Stimulated activated naive CD8-positive, alpha-beta T cell treated with anti-CD3 and anti-CD28 coated beads, Interleukin-15, amount 100 ng/mL, for 72 hours (primary cell): ENCODE data around the gene SCN11A.
"Not testable (repeated sequence)": the region's sequence is repeated elsewhere in the genome, so short reads cannot be mapped to it uniquely, and the experiment has no call there.

Experiments
- ATAC-seq: fragments of 150-1000 bp; cut with Tn5 transposase; 2 replicates; pipeline ENCODE4 v1.10.0; 2021; ENCODE audit warnings: mild to moderate bottlenecking, moderate library complexity
- DNase-seq, 2 donors: peaks; one replicate each; pipeline ENCODE4 v3.0.0; 2021 to 2022
- H3K27ac Mint-ChIP-seq, 2 donors: one replicate each; pipeline ENCODE4 v1.8.0; 2022; ENCODE audit warnings: mild to moderate bottlenecking in 2 of 2, mixed read lengths in 2 of 2, moderate library complexity in 2 of 2
- H3K27me3 Mint-ChIP-seq: one replicate; pipeline ENCODE4 v1.8.0; 2022; ENCODE audit warnings: mixed read lengths
- H3K4me1 Mint-ChIP-seq: one replicate; pipeline ENCODE4 v1.8.0; 2022; ENCODE audit warnings: mild to moderate bottlenecking, mixed read lengths
- H3K4me3 Mint-ChIP-seq, 2 donors: one replicate each; pipeline ENCODE4 v1.8.0; 2022; ENCODE audit warnings: mild to moderate bottlenecking in 2 of 2, mixed read lengths in 2 of 2, moderate library complexity in 1 of 2
- H3K9me3 Mint-ChIP-seq, 2 donors: one replicate each; pipeline ENCODE4 v1.8.0; 2022; ENCODE audit warnings: mixed read lengths in 2 of 2

Gene SCN11A

DNA sequence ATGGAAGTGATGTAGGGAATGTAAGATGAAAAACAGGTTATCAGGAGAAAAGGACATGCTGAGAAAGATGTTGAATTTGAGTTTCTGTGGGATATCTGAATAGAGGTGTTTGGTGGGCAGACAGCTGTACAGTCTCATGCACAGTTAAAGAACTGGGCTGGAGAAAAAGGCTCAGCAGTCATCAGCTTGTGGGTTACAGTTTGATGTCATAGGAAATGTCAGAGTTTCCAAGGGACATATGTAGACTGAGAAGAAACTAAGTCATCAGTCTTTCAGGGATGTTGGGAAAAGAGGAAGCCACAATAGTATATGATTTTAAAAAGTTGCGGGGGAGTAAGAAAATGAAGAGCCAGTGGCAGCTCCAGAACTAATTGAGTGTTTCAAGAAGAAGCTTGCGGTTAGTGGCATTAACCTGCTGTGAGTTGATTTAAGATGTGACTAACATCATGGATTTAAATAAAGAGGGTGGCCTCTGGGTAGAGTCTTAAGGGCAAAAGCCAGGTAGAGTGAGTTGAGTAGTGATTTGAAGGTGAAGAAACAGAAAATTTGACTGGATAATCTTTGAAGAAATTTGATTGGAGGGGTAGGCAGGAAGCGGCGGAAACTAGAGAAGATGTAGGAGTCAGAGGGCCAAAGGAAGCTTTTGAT is 31.0 kb upstream of the SCN11A start:
- peak; percentile 70 for ATAC-seq
- Mint-ChIP-seq H3K27me3 (no peaks in the 10 kb centered on the region), H3K4me3 (no peak overlapping the region), H3K4me1 (peaks cover 16% of the 10 kb centered on the region), H3K9me3 (no peaks in the 10 kb centered on the region), H3K27ac (peak overlapping the region; percentile 0 to 1)
- no peak for DNase-seq

DNA sequence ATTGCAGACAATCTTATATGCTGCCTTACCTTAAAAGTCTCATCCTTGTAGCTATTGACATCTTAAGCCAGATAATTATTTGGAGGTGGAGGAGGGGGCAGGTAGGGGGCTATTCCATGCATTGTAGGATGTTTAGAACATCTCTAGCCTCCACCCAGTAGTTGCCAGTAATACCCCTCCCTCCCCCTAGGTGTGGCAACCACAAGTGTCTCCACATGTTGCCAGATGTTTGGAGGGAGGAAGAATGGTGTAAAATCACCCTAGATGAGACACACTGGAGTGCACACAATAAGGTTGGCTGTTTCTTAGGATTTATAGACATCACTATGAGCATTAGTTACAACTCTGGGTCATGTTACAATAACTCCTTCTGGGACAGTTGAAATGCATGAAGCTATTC is 28.3 kb upstream of the SCN11A start:
- no peak for ATAC-seq
- Mint-ChIP-seq H3K4me1 (peaks cover 30% of the 10 kb centered on the region), H3K27ac (no peak overlapping the region), H3K4me3 (no peak overlapping the region), H3K9me3 (no peaks in the 10 kb centered on the region), H3K27me3 (no peaks in the 10 kb centered on the region)
- DNase-seq, result no peak

DNA sequence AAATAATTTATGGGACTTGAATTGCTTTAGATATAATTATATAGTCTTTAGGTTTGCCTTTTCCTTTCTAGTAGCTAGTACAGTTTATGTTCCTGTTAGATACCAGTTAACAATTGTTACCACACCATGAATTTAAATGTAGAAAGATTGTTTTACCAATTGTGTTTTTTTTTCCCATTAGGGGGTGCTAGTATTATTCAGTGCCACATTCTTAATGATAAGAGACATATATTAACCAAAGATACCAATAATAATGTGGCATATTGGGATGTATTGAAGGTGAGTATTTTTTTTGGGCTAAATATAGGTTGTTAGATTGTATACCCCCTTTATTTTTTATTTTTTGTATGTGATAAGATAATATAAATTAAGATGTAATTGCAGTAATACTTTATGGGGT is 27.8 kb upstream of the SCN11A start:
- no peak overlapping the region for H3K27ac Mint-ChIP-seq
- H3K9me3 Mint-ChIP-seq, result no peaks in the 10 kb centered on the region
- DNase-seq (no peak), ATAC-seq (no peak)
- no peaks in the 10 kb centered on the region for H3K27me3 Mint-ChIP-seq
- no peak overlapping the region for H3K4me3 Mint-ChIP-seq
- peaks cover 30% of the 10 kb centered on the region for H3K4me1 Mint-ChIP-seq

DNA sequence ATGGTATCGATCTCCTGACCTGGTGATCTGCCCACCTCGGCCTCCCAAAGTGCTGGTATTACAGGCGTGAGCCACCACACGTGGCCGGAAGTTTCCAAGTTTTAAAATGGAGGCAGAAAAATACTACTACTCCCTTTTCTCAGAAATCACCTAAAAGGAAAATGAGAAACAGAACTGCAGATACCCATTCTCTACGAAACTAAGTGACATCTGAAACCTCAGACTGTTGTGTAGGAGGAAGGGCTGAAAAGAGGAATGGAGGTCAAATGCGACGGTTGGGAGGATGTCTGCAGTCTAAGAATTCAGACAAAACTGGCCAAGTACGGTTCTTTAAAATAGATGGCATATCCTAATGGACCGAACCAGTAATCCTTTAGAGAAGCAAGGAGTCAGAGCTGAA is 24.2 kb upstream of the SCN11A start:
- peaks cover 14% of the 10 kb centered on the region for H3K4me1 Mint-ChIP-seq
- H3K4me3 Mint-ChIP-seq, result no peak overlapping the region
- no peak for DNase-seq
- H3K27me3 Mint-ChIP-seq, result no peaks in the 10 kb centered on the region
- no peak overlapping the region for H3K27ac Mint-ChIP-seq
- H3K9me3 Mint-ChIP-seq, result no peaks in the 10 kb centered on the region
- no peak for ATAC-seq

DNA sequence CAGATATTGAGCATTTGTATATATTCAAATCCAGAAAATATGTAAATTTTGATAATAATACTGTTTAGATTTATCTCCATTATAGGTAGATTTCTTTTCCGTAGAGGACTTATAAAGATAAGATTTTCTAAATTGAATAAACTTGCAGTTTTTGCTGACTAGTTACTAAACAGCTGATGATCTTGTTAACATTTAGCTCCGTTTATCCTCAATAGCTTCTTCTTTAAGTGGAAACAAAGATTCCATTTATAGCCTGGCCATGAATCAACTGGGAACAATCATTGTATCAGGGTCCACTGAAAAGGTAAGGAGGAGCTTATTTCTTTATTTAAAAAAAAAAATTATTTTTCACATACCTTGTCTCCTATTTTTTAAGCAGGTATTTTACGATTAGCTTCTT is 16.8 kb upstream of the SCN11A start:
- H3K27me3 Mint-ChIP-seq, result no peaks in the 10 kb centered on the region
- no peak overlapping the region for H3K27ac Mint-ChIP-seq
- no peaks in the 10 kb centered on the region for H3K9me3 Mint-ChIP-seq
- peaks cover 9% of the 10 kb centered on the region for H3K4me1 Mint-ChIP-seq
- DNase-seq, result no peak
- no peak for ATAC-seq
- no peak overlapping the region for H3K4me3 Mint-ChIP-seq

DNA sequence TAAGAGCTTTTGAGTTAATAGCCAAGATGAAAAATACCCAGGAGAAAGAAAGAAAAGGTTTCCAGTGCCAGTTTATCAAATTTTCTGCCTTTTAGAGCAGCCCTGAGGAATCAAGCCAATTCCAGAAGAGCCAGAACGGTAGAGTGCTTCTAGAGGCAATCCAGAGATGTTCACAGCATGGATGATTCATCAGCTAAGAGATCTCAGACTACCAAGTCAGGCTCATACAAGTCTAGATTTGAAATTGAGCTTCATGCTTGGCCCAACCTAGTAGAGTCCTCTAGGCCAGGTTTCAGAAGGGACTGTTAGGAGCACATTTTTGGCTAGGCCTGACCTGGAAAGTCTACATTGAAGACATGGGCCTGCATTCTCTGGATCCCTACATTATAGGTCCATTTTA is 15.5 kb upstream of the SCN11A start:
- no peak for ATAC-seq
- peaks cover 13% of the 10 kb centered on the region for H3K4me1 Mint-ChIP-seq
- no peak overlapping the region for H3K27ac Mint-ChIP-seq
- no peak overlapping the region for H3K4me3 Mint-ChIP-seq
- H3K9me3 Mint-ChIP-seq, result no peaks in the 10 kb centered on the region
- no peak for DNase-seq
- H3K27me3 Mint-ChIP-seq, result no peaks in the 10 kb centered on the region

DNA sequence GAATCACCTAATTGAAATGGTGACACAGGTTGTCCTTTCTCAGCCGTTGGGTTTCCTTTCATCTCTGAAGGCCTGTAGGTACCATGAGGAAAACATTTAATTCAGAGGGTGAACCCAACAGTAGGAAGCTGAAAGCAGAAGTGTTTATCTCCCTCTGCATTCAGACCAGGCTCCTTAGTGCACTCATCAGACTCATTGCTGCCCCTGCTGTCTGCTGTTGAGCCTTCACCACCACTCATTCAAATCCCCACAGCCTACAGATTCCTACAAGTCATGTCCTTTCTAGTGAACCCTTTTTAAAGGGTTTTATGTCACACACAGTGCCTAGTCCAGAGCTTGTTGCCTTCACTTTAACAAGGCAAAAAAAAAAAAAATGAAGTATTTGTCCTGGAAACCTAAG is 13.5 kb upstream of the SCN11A start:
- Mint-ChIP-seq H3K4me1 (peaks cover 23% of the 10 kb centered on the region), H3K27me3 (no peaks in the 10 kb centered on the region), H3K27ac (no peak overlapping the region), H3K9me3 (no peaks in the 10 kb centered on the region), H3K4me3 (no peak overlapping the region)
- DNase-seq, result no peak
- ATAC-seq, result peak; percentile 85

DNA sequence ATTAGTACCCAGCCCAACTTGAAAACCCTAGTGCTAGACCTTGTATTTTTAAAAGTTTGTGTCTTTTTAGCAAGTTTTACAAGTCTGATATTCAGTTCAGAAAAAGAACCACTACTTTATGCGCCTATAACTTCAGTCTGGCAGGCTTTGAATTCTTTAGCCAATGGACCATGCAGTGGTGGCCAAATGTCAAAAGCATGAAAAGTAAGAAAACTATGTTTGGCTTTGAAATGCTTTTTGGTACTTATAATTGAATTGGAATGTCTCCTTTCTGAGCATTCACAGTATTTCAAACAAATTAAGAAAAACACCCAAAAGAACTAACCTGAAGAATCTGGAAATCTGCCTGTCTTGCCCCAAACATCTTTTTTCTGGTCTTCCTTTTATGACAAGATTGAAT is 12.9 kb upstream of the SCN11A start:
- no peaks in the 10 kb centered on the region for H3K27me3 Mint-ChIP-seq
- H3K4me1 Mint-ChIP-seq, result peaks cover 23% of the 10 kb centered on the region
- DNase-seq (no peak), ATAC-seq (no peak)
- H3K4me3 Mint-ChIP-seq, result no peak overlapping the region
- no peaks in the 10 kb centered on the region for H3K9me3 Mint-ChIP-seq
- no peak overlapping the region for H3K27ac Mint-ChIP-seq

DNA sequence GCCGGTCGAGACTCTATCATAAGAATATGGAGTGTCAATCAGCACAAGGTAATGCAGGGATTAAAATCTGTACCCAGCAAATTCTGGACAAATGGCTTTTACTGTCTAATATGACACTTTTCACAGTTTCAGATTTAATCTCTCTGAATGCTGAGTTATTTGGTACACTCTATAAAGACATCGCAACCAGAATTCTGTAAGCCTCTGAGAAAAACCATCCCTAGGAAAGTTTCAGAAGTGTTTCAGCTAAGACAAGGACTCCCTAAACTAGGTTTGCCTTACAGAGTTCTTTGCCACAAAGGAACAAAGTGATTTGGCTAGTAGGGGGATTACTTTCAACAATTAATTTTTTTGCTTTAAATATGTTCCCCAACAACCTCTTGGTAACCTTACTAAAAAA is 11.4 kb upstream of the SCN11A start:
- ATAC-seq, result no peak
- H3K27ac Mint-ChIP-seq, result no peak overlapping the region
- H3K27me3 Mint-ChIP-seq, result no peaks in the 10 kb centered on the region
- DNase-seq, result no peak
- no peaks in the 10 kb centered on the region for H3K9me3 Mint-ChIP-seq
- H3K4me1 Mint-ChIP-seq, result peaks cover 35% of the 10 kb centered on the region
- no peak overlapping the region for H3K4me3 Mint-ChIP-seq

DNA sequence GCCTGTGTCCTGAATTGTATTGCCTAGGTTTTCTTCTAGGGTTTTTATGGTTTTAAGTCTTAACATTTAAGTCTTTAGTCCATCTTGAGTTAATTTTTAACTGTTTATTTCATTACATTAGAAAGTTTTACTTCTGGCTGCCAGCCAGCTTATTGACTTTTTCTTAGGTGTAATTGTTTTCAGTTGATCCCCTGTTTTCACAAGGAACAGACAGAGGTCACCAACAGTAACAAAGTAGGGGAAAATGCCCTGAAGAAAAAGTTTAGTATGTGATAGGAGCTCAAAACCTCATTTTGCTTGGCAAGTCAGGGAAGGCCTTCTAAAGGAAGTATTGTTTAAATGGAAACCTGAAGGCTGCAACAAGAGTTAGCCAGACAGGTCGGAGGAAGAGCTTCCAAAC is 10.4 kb upstream of the SCN11A start:
- no peak overlapping the region for H3K4me3 Mint-ChIP-seq
- ATAC-seq (no peak), DNase-seq (no peak)
- peaks cover 40% of the 10 kb centered on the region for H3K4me1 Mint-ChIP-seq
- no peak overlapping the region for H3K27ac Mint-ChIP-seq
- H3K9me3 Mint-ChIP-seq, result no peaks in the 10 kb centered on the region
- no peaks in the 10 kb centered on the region for H3K27me3 Mint-ChIP-seq

DNA sequence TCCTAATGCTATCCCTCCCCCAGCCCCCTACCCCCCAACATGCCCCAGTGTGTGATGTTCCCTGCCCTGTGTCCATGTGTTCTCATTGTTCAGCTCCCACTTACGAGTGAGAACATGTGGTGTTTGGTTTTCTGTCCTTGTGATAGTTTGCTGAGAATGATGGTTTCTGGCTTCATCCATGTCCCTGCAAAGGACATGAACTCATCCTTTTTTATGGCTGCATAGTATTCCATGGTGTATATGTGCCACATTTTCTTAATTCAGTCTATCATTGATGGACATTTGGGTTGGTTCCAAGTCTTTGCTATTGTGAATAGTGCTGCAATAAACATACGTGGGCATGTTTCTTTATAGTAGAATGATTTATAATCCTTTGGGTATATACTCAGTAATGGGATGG is 9.5 kb upstream of the SCN11A start:
- H3K27ac Mint-ChIP-seq, H3K4me3 Mint-ChIP-seq, ATAC-seq, DNase-seq, H3K9me3 Mint-ChIP-seq, H3K27me3 Mint-ChIP-seq: not testable (repeated sequence)
- H3K4me1 Mint-ChIP-seq, result peaks cover 49% of the 10 kb centered on the region

DNA sequence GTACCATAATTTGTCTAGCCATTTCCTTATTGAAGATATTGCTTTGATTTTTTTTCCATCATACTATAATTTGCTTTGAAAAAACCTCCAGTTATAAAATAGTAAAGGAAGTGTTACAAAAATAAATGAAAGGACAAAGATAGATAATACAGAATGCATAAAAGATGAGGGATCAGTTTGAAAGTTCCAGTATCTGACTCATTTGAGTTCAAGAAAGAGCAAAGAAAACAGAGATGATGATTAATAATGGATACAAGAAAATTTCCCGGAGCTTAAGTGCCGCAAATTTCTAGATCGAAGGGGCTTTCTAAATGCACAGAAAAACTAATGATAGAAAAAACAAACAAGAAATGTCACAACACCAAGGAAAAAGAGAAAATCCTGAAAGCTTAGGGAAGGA is 4.4 kb upstream of the SCN11A start:
- H3K4me1 Mint-ChIP-seq, result peaks cover 43% of the 10 kb centered on the region
- no peak overlapping the region for H3K4me3 Mint-ChIP-seq
- no peak overlapping the region for H3K27ac Mint-ChIP-seq
- no peak for DNase-seq
- no peaks in the 10 kb centered on the region for H3K27me3 Mint-ChIP-seq
- ATAC-seq, result no peak
- H3K9me3 Mint-ChIP-seq, result no peaks in the 10 kb centered on the region

DNA sequence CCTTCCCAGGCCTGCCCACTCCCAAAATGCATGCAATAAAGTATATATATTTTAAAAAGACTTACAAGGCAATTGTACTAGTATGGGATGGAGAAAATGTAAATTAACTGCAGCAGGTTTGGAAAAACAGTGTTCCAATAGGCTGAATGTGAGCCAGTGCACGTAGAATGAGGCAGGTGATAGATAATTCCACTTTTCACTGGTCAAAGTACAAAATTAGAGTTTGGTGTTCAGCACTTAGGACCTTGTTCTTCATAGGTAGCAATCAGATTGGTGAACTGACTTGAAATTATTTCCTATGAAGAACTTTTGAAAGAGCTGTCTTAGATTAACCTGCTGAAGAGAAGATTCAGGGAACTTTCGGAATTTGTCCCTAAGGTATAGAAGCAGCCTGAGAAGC is 2.0 kb upstream of the SCN11A start:
- H3K27me3 Mint-ChIP-seq, result no peaks in the 10 kb centered on the region
- ATAC-seq, result no peak
- no peak for DNase-seq
- no peaks in the 10 kb centered on the region for H3K9me3 Mint-ChIP-seq
- H3K27ac Mint-ChIP-seq, result no peak overlapping the region
- no peak overlapping the region for H3K4me3 Mint-ChIP-seq
- H3K4me1 Mint-ChIP-seq, result peaks cover 49% of the 10 kb centered on the region

DNA sequence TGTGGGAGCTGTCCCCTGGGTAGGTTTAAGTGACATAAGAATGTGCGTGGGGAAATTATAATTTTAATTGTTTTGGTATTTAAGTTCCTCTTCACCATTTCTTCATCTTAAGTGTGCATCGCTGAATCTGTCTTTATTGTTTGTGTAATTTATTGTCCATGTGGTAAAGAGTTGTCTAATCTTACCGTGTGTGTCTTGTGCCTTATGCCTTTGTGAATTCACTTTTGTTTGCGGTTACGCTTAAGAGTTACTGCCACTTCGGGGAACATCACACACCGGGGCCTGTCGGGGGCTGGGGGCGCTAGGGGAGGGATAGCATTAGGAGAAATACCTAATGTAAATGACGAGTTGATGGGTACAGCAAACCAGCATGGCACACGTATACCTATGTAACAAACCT is 839 bp upstream of the SCN11A start:
- Mint-ChIP-seq H3K27me3 (no peaks in the 10 kb centered on the region), H3K4me1 (peaks cover 44% of the 10 kb centered on the region), H3K4me3 (peak overlapping the region; percentile 87 to 96), H3K27ac (peak overlapping the region; percentile 97 to 99), H3K9me3 (no peaks in the 10 kb centered on the region)
- DNase-seq, result no peak
- ATAC-seq, result no peak

DNA sequence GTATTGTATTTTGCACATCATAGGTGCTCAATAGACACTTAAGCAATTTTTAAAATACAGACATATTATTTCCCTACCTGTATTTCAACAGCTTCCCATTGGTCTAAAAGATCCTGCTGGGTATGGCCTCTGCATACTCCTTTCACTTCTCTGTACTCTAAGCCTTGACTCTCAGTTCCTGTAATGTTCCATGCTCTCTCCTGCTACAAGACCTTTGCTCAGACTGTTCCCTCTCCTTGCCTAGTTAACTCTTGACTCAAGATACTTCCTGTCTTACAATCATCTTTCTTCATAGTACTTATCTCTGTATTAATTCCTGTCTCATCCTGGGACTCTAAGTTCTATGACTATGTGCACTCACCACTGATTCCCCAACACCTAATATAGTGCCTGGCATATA is 1.7 kb downstream of the SCN11A start:
- peak overlapping the region in 1 of 2 donors; percentile 0 for H3K4me3 Mint-ChIP-seq
- peaks cover 35% of the 10 kb centered on the region for H3K4me1 Mint-ChIP-seq
- ATAC-seq (no peak), DNase-seq (no peak)
- peaks cover 0 to 1% of the 10 kb centered on the region in 2 donors for H3K9me3 Mint-ChIP-seq
- H3K27me3 Mint-ChIP-seq, result no peaks in the 10 kb centered on the region
- H3K27ac Mint-ChIP-seq, result peak overlapping the region in 1 of 2 donors; percentile 6

DNA sequence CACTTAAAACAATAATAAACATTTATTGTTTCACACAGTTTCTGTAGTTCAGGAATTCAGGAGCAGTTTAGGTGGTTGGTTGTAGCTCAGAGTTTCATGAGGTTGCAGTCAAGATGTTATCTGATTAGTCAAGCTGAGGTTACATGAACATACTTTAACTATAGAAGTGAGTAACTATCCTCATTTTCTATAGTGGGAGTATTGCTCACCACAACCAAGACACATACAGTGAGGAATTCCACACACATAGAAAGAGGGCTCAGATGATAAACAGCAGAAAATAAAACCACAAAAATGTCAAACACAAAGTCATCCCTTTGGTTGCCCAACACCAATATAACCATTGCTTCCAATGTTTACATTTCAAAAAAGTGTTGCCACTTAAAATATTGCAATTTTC is 13.6 kb downstream of the SCN11A start:
- Mint-ChIP-seq H3K4me1 (peaks cover 7% of the 10 kb centered on the region), H3K9me3 (peaks cover 0 to 8% of the 10 kb centered on the region in 2 donors), H3K27me3 (no peaks in the 10 kb centered on the region), H3K4me3 (no peak overlapping the region), H3K27ac (no peak overlapping the region)
- ATAC-seq (no peak), DNase-seq (no peak)

DNA sequence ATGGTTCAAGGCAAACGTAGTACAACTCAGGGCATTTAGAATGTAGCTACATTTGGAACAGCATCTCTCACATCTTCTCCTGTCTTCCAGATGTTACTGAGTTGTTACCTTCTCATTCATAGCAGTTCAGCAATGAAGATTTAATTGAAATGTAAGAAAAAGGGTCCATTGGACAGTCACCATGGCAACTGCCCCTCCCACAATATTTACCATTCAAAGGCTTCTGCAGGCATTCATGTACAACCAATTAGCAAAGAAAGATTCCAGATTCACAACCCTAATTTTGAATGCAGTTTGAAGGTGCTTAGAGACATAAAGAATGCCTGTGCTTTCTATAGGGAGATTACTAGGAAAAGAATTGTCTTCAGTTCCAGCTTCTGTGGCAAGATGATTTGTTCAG is 22.2 kb downstream of the SCN11A start:
- DNase-seq, result no peak
- H3K27ac Mint-ChIP-seq, result no peak overlapping the region
- H3K4me3 Mint-ChIP-seq, result no peak overlapping the region
- no peaks in the 10 kb centered on the region for H3K9me3 Mint-ChIP-seq
- H3K4me1 Mint-ChIP-seq, result no peaks in the 10 kb centered on the region
- no peak for ATAC-seq
- H3K27me3 Mint-ChIP-seq, result peaks cover 8% of the 10 kb centered on the region
